Keratinocyte (primary cell): ENCODE data around the gene LANCL1.

Experiments used
- CTCF ChIP-seq, 3 experiments: IDR thresholded peaks in 1 of 3; conservative IDR thresholded peaks in 1 of 3; optimal IDR thresholded peaks in 1 of 3; 2 replicates in 2 of 3; 3 replicates in 1 of 3; pipeline versions ENCODE3 to v1.5.1; 2011; ENCODE audit warnings: low read length in 3 of 3, mild to moderate bottlenecking in 3 of 3, moderate library complexity in 2 of 3, control low read depth in 1 of 3, inconsistent platforms in 1 of 3; ENCODE audit not compliant: insufficient read depth in 2 of 3; ENCODE audit errors: extremely low read depth in 1 of 3
- EZH2 ChIP-seq: IDR thresholded peaks from one replicate; pipeline ENCODE4 v1.6.1; 2012; ENCODE audit warnings: inconsistent platforms, mild to moderate bottlenecking, low read length, moderate library complexity

GRCh38 chr2:210442457-210442856, 34.1 kb downstream of the LANCL1 start:
- TF ChIP-seq CTCF (optimal IDR thresholded peaks at IDR 0.05 in 1 of 3, IDR thresholded peaks at IDR 0.05 in 1 of 3, conservative IDR thresholded peaks at IDR 0.05 in 1 of 3; ENCODE audit: extremely low read depth in 1 of 3, insufficient read depth in 2 of 3, low read length in 3 of 3) (no peak), EZH2 (no peak)
